Activated B cell treated with CpG ODN at 0.5 μM for 24 hours (primary cell): ENCODE measurements around the gene FBXL7. TPM values are rescaled to one million over a fixed set of nuclear protein-coding genes. Genes with fewer than 3 reads are reported as not detected.

ENCODE experiments used
- ATAC-seq: fragments of 200-7000 bp; cut with Tn5 transposase; one replicate; pipeline ENCODE4 v1.10.0; 2021; ENCODE audit warnings: low read depth, mild to moderate bottlenecking, moderate library complexity
- CTCF ChIA-PET: fragments of 350-600 bp; sonication (Branson Sonifier 250); formaldehyde crosslinking; loops from one replicate; lab custom pipeline; 2021; ENCODE audit warnings: antibody characterized with exemption; lab: Charles Lee
- POLR2A ChIA-PET: fragments of 350-600 bp; sonication (Branson Sonifier 250); formaldehyde crosslinking; loops from one replicate; lab custom pipeline; 2021; ENCODE audit warnings: antibody characterized with exemption; lab: Charles Lee
- DNase-seq: peaks from one replicate; pipeline ENCODE4 v3.0.0; 2022
- H3K27ac Mint-ChIP-seq: one replicate; pipeline ENCODE4 v1.8.0; 2020; ENCODE audit warnings: mixed read lengths
- H3K27me3 Mint-ChIP-seq: one replicate; pipeline ENCODE4 v1.8.0; 2021; ENCODE audit warnings: mixed read lengths
- H3K36me3 Mint-ChIP-seq: one replicate; pipeline ENCODE4 v1.8.0; 2021; ENCODE audit warnings: low read depth, mixed read lengths
- H3K4me1 Mint-ChIP-seq: one replicate; pipeline ENCODE4 v1.8.0; 2021; ENCODE audit warnings: mixed read lengths
- H3K4me3 Mint-ChIP-seq: one replicate; pipeline ENCODE4 v1.8.0; 2020; ENCODE audit warnings: mild to moderate bottlenecking, mixed read lengths
- H3K9me3 Mint-ChIP-seq: one replicate; pipeline ENCODE4 v1.8.0; 2020; ENCODE audit warnings: mixed read lengths
- CTCF ChIP-seq: fragments of 200-600 bp; IDR thresholded peaks from one replicate; pipeline ENCODE4 v1.8.0; 2022; ENCODE audit warnings: antibody characterized with exemption, mild to moderate bottlenecking
- intact Hi-C: fragments of 100-400 bp; cut with micrococcal nuclease; formaldehyde crosslinking; loops from one replicate; pipeline ENCODE4 v1.15.1; 2024
- total RNA-seq: library from RNA; stranded (reverse); gene quantifications from 2 replicates; pipeline ENCODE4 v1.2.3, GENCODE V29; 2022

Gene FBXL7
- total RNA-seq, 1 donor from 2014 or later = not detected

- ChIA-PET POLR2A (no interaction called here), CTCF (no interaction called here)
- Mint-ChIP-seq H3K27me3 (no peaks in the 10 kb centered on the region), H3K27ac (no peak overlapping the region), H3K4me1 (no peaks in the 10 kb centered on the region), H3K9me3 (no peaks in the 10 kb centered on the region), H3K36me3 (no peaks in the 10 kb centered on the region), H3K4me3 (no peak overlapping the region)
- ATAC-seq (no peak), DNase-seq (no peak)
- intact Hi-C loops = no loop called here
- no peak for TF ChIP-seq CTCF
Observed at GRCh38 chr5:15786326-15786725, 286.3 kb downstream of the FBXL7 start.

DNA sequence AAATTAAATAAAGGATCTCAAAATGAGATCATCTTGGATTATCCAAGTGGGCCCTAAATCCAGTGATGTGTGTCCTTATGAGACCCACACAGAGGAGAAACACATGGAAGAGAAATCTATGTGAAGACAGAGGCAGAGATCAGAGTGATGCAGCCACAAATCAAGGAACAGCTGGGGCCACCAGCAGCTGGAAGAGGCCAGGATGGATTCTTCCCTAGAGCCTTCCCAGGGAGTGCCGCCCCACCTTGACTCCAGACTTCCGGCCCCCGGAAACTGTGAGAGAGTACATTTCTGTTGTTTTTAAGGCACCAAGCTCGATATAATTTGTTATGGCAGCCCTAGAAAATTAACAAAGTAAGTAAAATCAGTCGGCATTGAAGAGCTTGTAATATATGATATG, 286.9 kb downstream of the FBXL7 start:
- ATAC-seq = no peak
- Mint-ChIP-seq H3K27me3 (no peaks in the 10 kb centered on the region), H3K4me3 (no peak overlapping the region), H3K4me1 (no peaks in the 10 kb centered on the region), H3K27ac (no peak overlapping the region), H3K36me3 (no peaks in the 10 kb centered on the region), H3K9me3 (no peaks in the 10 kb centered on the region)
- ChIA-PET CTCF (no interaction called here), POLR2A (no interaction called here)
- DNase-seq = no peak
- intact Hi-C loops = no loop called here
- TF ChIP-seq CTCF = no peak

GRCh38 chr5:15787681-15788080, 287.7 kb downstream of the FBXL7 start:
- Mint-ChIP-seq H3K27me3 (no peaks in the 10 kb centered on the region), H3K4me3 (no peak overlapping the region), H3K9me3 (no peaks in the 10 kb centered on the region), H3K27ac (no peak overlapping the region), H3K4me1 (no peaks in the 10 kb centered on the region), H3K36me3 (no peaks in the 10 kb centered on the region)
- no peak for TF ChIP-seq CTCF
- ChIA-PET POLR2A (no interaction called here), CTCF (no interaction called here)
- intact Hi-C loops = no loop called here
- no peak for ATAC-seq
- DNase-seq = no peak

DNA sequence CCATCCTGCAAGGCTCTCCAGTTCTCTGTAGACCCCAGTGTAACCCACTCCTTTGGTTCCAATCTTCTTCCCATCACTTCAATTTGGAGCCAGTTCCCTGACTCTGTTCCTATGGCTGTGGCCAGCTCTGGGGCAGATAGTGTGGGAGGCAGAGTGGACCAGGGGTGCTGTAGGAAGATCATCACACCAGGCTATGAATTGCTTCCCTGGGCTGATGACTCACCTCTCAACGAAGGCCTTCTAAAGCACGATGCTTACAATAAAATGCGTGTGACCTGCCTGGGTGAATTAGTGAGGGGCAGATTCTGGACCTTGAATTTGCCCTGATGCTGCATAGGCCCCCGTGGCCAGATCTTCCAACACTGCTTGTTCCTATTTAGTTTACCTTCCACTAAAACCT, 289.7 kb downstream of the FBXL7 start:
- H3K4me1 Mint-ChIP-seq = no peaks in the 10 kb centered on the region
- H3K9me3 Mint-ChIP-seq = no peaks in the 10 kb centered on the region
- ChIA-PET POLR2A (no interaction called here), CTCF (no interaction called here)
- TF ChIP-seq CTCF = no peak
- DNase-seq = no peak
- ATAC-seq = no peak
- H3K36me3 Mint-ChIP-seq = no peaks in the 10 kb centered on the region
- H3K27ac Mint-ChIP-seq = no peak overlapping the region
- H3K27me3 Mint-ChIP-seq = no peaks in the 10 kb centered on the region
- H3K4me3 Mint-ChIP-seq = no peak overlapping the region
- intact Hi-C loops = loop anchor here (5.0 kb wide), 1 partner anchor 682 kb away; no protein-coding TSS in a partner anchor

DNA sequence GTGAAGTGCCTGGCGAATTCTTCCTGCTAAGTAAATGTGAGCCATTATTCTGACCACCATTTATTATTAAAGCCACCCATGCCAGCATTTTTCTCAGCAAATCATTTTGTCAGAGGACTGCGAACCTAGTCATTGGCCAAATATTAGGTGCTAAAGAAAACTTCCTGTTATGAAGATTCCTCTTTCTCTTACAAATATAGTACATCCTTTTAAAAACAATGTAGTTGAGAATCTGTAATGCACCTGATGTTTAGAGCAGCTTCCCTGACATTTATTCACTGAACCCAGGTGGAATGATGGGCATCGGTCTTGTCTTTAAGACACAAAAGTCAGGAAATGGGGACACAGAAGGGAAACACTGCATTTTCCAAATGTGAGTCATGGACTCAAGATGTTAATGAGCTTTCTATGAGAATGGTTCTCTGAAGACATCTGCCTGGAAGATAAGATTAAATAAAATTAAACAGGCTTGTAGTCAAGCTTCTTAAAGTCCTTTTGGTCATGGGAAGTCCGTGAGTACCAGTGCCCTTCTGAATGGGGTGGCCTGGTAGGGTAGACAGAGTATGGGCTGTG, 290.6 kb downstream of the FBXL7 start:
- no peaks in the 10 kb centered on the region for H3K36me3 Mint-ChIP-seq
- ATAC-seq (no peak), DNase-seq (no peak)
- intact Hi-C loops = loop anchor here (5.0 kb wide), 1 partner anchor 683 kb away; no protein-coding TSS in a partner anchor
- POLR2A ChIA-PET = no interaction called here
- H3K4me3 Mint-ChIP-seq = no peak overlapping the region
- H3K27me3 Mint-ChIP-seq = no peaks in the 10 kb centered on the region
- no peaks in the 10 kb centered on the region for H3K4me1 Mint-ChIP-seq
- H3K27ac Mint-ChIP-seq = no peak overlapping the region
- CTCF ChIA-PET = no interaction called here
- no peaks in the 10 kb centered on the region for H3K9me3 Mint-ChIP-seq
- TF ChIP-seq CTCF = no peak
